Measurements from ENCODE around the gene AP5Z1.

DNA sequence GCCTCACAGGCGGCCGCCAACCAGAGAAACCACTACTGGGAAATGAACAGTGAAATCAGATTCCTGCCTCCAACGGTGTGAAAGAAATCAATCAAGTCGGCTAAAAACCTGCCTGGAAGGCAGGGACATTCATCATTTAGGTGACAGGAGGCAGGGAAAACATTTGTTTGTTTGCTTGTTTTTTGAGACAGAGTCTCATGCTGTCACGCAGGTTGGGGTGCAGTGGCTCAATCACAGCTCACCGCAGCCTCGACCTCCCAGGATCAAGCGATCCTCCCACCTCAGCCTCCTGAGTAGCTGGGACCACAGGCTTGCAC is 30.5 kb downstream of the AP5Z1 start:
- TF ChIP-seq, protein P1, sequence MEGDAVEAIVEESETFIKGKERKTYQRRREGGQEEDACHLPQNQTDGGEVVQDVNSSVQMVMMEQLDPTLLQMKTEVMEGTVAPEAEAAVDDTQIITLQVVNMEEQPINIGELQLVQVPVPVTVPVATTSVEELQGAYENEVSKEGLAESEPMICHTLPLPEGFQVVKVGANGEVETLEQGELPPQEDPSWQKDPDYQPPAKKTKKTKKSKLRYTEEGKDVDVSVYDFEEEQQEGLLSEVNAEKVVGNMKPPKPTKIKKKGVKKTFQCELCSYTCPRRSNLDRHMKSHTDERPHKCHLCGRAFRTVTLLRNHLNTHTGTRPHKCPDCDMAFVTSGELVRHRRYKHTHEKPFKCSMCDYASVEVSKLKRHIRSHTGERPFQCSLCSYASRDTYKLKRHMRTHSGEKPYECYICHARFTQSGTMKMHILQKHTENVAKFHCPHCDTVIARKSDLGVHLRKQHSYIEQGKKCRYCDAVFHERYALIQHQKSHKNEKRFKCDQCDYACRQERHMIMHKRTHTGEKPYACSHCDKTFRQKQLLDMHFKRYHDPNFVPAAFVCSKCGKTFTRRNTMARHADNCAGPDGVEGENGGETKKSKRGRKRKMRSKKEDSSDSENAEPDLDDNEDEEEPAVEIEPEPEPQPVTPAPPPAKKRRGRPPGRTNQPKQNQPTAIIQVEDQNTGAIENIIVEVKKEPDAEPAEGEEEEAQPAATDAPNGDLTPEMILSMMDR (IDR thresholded peaks at IDR 0.05): no peak
- TF ChIP-seq POLR2A (IDR thresholded peaks at IDR 0.05): no peak
